HEK293 (cell line): ENCODE results near the gene MEIKIN.

Experiments used
- CTCF ChIA-PET: fragments of 350-600 bp; formaldehyde crosslinking; extraction: SDS; loops from one replicate; lab custom pipeline; 2021; ENCODE audit warnings: antibody characterized with exemption; lab: Yijun Ruan, JAX
- POLR2A ChIA-PET: fragments of 300-600 bp; formaldehyde crosslinking; extraction: SDS; loops from one replicate; lab custom pipeline; 2020; ENCODE audit warnings: antibody characterized with exemption, inconsistent platforms; lab: Yijun Ruan, JAX
- H3K27ac ChIP-seq: fragments of 200-500 bp; sonication (Bioruptor generic); 2 replicates; pipeline ENCODE4 v1.5.1; 2014; ENCODE audit warnings: low read depth, low read length, control low read depth, inconsistent platforms; ENCODE audit errors: extremely low read depth
- H3K36me3 ChIP-seq, 2 experiments: fragments of 200-500 bp in 1 of 2; sonication (Bioruptor generic) in 1 of 2; 1 replicate in 1 of 2; 2 replicates in 1 of 2; pipeline ENCODE4 v1.5.1; 2014 to 2017; ENCODE audit warnings: inconsistent platforms in 2 of 2, low read length in 2 of 2; ENCODE audit not compliant: control insufficient read depth in 2 of 2, insufficient read depth in 1 of 2
- H3K4me1 ChIP-seq: fragments of 200-500 bp; sonication (Bioruptor generic); 2 replicates; pipeline ENCODE4 v1.5.1; 2014; ENCODE audit warnings: mild to moderate bottlenecking, low read length, inconsistent platforms; ENCODE audit not compliant: control insufficient read depth, insufficient read depth
- H3K4me3 ChIP-seq: 2 replicates; pipeline ENCODE4 v1.5.1; 2011; ENCODE audit warnings: low read depth, mild to moderate bottlenecking, control low read depth, low read length, moderate library complexity
- H3K9me3 ChIP-seq: fragments of 200-500 bp; sonication (Bioruptor generic); 2 replicates; pipeline ENCODE4 v1.5.1; 2014; ENCODE audit warnings: low read depth, low read length, inconsistent platforms; ENCODE audit not compliant: control insufficient read depth, insufficient read depth
- BCL11A ChIP-seq: fragments of 450-650 bp; formaldehyde crosslinking; IDR thresholded peaks from 2 replicates; pipeline ENCODE4 v1.5.1; 2016; ENCODE audit warnings: low read depth, missing biosample characterization, missing genetic modification characterization
- BCL11B ChIP-seq: fragments of 450-650 bp; formaldehyde crosslinking; IDR thresholded peaks from 2 replicates; pipeline ENCODE4 v1.5.1; 2016; ENCODE audit warnings: low read depth, missing biosample characterization, missing genetic modification characterization
- HOXC10 ChIP-seq: sonication (generic); formaldehyde crosslinking; IDR thresholded peaks from 2 replicates; pipeline ENCODE4 v1.8.1; 2023; ENCODE audit warnings: mild to moderate bottlenecking, missing genetic modification reagents
- IKZF3 ChIP-seq: fragments of 450-650 bp; IDR thresholded peaks from 2 replicates; pipeline ENCODE4 v1.5.0; 2018; ENCODE audit warnings: missing biosample characterization, mild to moderate bottlenecking, missing genetic modification characterization, moderate library complexity
- OSR2 ChIP-seq: fragments of 450-650 bp; formaldehyde crosslinking; IDR thresholded peaks from 2 replicates; pipeline ENCODE4 v1.5.1; 2016; ENCODE audit warnings: missing biosample characterization, missing genetic modification characterization
- PRDM1 ChIP-seq: fragments of 450-650 bp; formaldehyde crosslinking; IDR thresholded peaks from 2 replicates; pipeline ENCODE4; 2016; ENCODE audit warnings: missing biosample characterization, missing genetic modification characterization
- SCRT1 ChIP-seq: fragments of 450-650 bp; formaldehyde crosslinking; IDR thresholded peaks from 2 replicates; pipeline ENCODE4 v1.5.1; 2016; ENCODE audit warnings: missing biosample characterization, missing genetic modification characterization, borderline replicate concordance
- SETDB1 ChIP-seq: IDR thresholded peaks from one replicate; pipeline ENCODE4 v1.6.1; 2017; ENCODE audit warnings: mild to moderate bottlenecking, low read length, moderate library complexity, mixed read lengths; ENCODE audit not compliant: insufficient read length
- WT1 ChIP-seq: fragments of 450-650 bp; formaldehyde crosslinking; IDR thresholded peaks from 2 replicates; pipeline ENCODE4 v1.5.1; 2016; ENCODE audit warnings: missing biosample characterization, missing genetic modification characterization
- ZBTB1 ChIP-seq: fragments of 450-650 bp; formaldehyde crosslinking; IDR thresholded peaks from 2 replicates; pipeline ENCODE4 v1.5.1; 2016; ENCODE audit warnings: missing biosample characterization, missing genetic modification characterization
- ZBTB8A ChIP-seq: fragments of 450-650 bp; formaldehyde crosslinking; IDR thresholded peaks from 2 replicates; pipeline ENCODE4 v1.5.1; 2016; ENCODE audit warnings: missing biosample characterization, missing genetic modification characterization
- ZEB2 ChIP-seq: fragments of 450-650 bp; formaldehyde crosslinking; IDR thresholded peaks from 2 replicates; pipeline ENCODE4 v1.5.1; 2016; ENCODE audit warnings: missing biosample characterization, missing genetic modification characterization
- ZNF112 ChIP-seq: fragments of 450-650 bp; formaldehyde crosslinking; IDR thresholded peaks from 2 replicates; pipeline ENCODE4 v1.5.0; 2017; ENCODE audit warnings: missing biosample characterization, missing genetic modification characterization
- ZNF157 ChIP-seq: fragments of 450-650 bp; formaldehyde crosslinking; IDR thresholded peaks from 2 replicates; pipeline ENCODE4 v1.5.1; 2016; ENCODE audit warnings: missing biosample characterization, missing genetic modification characterization
- ZNF239 ChIP-seq: fragments of 450-650 bp; formaldehyde crosslinking; IDR thresholded peaks from 2 replicates; pipeline ENCODE4 v1.5.1; 2016; ENCODE audit warnings: missing biosample characterization, missing genetic modification characterization
- ZNF600 ChIP-seq: fragments of 450-650 bp; formaldehyde crosslinking; IDR thresholded peaks from 2 replicates; pipeline ENCODE4 v1.5.1; 2016; ENCODE audit warnings: missing biosample characterization, missing genetic modification characterization
- ZNF785 ChIP-seq: fragments of 450-650 bp; formaldehyde crosslinking; IDR thresholded peaks from 2 replicates; pipeline ENCODE4 v1.5.1; 2016; ENCODE audit warnings: missing biosample characterization, missing genetic modification characterization
- ZSCAN23 ChIP-seq: fragments of 450-650 bp; formaldehyde crosslinking; IDR thresholded peaks from 2 replicates; pipeline ENCODE4 v1.5.1; 2016; ENCODE audit warnings: missing biosample characterization, missing genetic modification characterization
- ZXDB ChIP-seq: fragments of 450-650 bp; formaldehyde crosslinking; IDR thresholded peaks from 2 replicates; pipeline ENCODE4 v1.5.1; 2016; ENCODE audit warnings: missing biosample characterization, missing genetic modification characterization
- TF ChIP-seq, protein P1 (sequence below): fragments of 450-650 bp; formaldehyde crosslinking; conservative IDR thresholded peaks from 2 replicates; pipeline ENCODE4 v1.5.1; 2016; ENCODE audit warnings: low read depth, missing biosample characterization, missing genetic modification characterization
- TF ChIP-seq, protein P2 (sequence below): fragments of 450-650 bp; formaldehyde crosslinking; IDR thresholded peaks from 2 replicates; pipeline ENCODE4 v1.5.1; 2016; ENCODE audit warnings: missing biosample characterization, missing genetic modification characterization
- TF ChIP-seq, protein P3 (sequence below): fragments of 450-650 bp; formaldehyde crosslinking; IDR thresholded peaks from 2 replicates; pipeline ENCODE4 v1.5.1; 2016; ENCODE audit warnings: missing biosample characterization, missing genetic modification characterization, borderline replicate concordance
- TF ChIP-seq, protein P4 (sequence below): fragments of 450-650 bp; formaldehyde crosslinking; IDR thresholded peaks from 2 replicates; pipeline ENCODE4 v1.5.1; 2017; ENCODE audit warnings: missing biosample characterization, missing genetic modification characterization
- TF ChIP-seq, protein P5 (sequence below): fragments of 450-650 bp; formaldehyde crosslinking; IDR thresholded peaks from 2 replicates; pipeline ENCODE4 v1.5.1; 2016; ENCODE audit warnings: missing biosample characterization, missing genetic modification characterization

Gene MEIKIN

DNA sequence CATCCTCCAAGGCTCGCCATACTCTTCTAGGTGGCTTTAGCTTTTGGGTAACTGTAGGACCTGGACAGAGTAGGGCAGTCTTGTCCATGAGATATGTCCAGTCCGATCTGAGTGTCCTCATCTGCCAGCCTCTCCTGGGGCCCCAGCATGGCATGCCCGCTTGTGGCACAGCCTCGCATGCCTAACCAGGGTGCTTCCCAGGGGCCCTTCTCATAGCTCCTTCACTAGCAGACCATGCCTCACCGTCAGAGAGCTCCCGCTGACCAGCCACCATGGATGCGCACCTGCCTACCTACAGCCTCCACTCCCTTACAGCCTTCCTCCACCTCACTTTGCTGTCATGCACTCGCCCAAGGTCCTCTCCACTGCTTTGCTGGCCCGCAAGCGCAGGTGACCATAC lies 88.1 kb downstream of the MEIKIN start (continued):
- TF ChIP-seq, protein P1, sequence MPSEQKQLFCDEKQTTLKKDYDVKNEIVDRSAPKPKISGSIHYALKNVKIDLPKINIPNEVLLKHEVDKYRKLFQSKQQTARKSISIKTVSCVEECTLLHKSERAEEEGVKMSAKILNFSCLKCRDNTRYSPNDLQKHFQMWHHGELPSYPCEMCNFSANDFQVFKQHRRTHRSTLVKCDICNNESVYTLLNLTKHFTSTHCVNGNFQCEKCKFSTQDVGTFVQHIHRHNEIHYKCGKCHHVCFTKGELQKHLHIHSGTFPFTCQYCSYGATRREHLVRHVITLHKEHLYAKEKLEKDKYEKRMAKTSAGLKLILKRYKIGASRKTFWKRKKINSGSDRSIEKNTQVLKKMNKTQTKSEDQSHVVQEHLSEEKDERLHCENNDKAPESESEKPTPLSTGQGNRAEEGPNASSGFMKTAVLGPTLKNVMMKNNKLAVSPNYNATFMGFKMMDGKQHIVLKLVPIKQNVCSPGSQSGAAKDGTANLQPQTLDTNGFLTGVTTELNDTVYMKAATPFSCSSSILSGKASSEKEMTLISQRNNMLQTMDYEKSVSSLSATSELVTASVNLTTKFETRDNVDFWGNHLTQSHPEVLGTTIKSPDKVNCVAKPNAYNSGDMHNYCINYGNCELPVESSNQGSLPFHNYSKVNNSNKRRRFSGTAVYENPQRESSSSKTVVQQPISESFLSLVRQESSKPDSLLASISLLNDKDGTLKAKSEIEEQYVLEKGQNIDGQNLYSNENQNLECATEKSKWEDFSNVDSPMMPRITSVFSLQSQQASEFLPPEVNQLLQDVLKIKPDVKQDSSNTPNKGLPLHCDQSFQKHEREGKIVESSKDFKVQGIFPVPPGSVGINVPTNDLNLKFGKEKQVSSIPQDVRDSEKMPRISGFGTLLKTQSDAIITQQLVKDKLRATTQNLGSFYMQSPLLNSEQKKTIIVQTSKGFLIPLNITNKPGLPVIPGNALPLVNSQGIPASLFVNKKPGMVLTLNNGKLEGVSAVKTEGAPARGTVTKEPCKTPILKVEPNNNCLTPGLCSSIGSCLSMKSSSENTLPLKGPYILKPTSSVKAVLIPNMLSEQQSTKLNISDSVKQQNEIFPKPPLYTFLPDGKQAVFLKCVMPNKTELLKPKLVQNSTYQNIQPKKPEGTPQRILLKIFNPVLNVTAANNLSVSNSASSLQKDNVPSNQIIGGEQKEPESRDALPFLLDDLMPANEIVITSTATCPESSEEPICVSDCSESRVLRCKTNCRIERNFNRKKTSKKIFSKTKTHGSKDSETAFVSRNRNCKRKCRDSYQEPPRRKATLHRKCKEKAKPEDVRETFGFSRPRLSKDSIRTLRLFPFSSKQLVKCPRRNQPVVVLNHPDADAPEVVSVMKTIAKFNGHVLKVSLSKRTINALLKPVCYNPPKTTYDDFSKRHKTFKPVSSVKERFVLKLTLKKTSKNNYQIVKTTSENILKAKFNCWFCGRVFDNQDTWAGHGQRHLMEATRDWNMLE (tag by site-specific recombination): no peak
- TF ChIP-seq, protein P2, sequence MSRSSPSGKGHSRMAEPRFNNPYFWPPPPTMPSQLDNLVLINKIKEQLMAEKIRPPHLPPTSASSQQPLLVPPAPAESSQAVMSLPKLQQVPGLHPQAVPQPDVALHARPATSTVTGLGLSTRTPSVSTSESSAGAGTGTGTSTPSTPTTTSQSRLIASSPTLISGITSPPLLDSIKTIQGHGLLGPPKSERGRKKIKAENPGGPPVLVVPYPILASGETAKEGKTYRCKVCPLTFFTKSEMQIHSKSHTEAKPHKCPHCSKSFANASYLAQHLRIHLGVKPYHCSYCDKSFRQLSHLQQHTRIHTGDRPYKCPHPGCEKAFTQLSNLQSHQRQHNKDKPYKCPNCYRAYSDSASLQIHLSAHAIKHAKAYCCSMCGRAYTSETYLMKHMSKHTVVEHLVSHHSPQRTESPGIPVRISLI: no peak
- TF ChIP-seq BCL11B (tag by site-specific recombination): no peak

DNA sequence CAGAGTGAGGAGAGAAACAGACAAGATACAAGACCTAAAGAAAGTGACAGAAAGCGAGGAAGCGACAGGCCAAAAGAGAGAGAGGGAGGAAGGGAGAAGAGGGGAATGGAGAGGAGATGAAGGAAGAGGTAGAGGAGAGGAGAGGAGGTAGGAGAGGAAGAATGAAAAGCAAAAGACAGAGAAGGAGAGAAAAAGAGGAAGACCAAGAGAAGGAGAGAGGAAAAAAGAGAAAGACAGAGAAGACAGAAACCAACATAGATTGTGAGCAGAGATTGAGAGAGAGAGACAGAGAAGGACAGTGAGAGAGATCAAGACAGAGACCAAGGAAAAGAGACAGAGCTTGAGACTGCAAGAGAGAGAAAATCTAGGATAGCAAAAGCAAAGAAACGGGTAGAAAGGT lies 90.0 kb downstream of the MEIKIN start:
- ChIA-PET CTCF (interaction anchor here (0.8 to 1.1 kb wide), 3 partner anchors 84 to 266 kb away, joined by 3 to 4 read pairs (median 4); no protein-coding TSS in a partner anchor), POLR2A (no interaction called here)
- H3K36me3 ChIP-seq: no peaks in the 10 kb centered on the region
- no peak overlapping the region for H3K27ac ChIP-seq
- no peak overlapping the region for H3K4me3 ChIP-seq
- H3K4me1 ChIP-seq: no peaks in the 10 kb centered on the region
- no peaks in the 10 kb centered on the region for H3K9me3 ChIP-seq
- peak; percentile 94 for TF ChIP-seq PRDM1
- TF ChIP-seq ZEB2 (tag by site-specific recombination): no peak
- no peak for TF ChIP-seq ZNF785 (tag by site-specific recombination)
- TF ChIP-seq, all 188 proteins: peak for 1

DNA sequence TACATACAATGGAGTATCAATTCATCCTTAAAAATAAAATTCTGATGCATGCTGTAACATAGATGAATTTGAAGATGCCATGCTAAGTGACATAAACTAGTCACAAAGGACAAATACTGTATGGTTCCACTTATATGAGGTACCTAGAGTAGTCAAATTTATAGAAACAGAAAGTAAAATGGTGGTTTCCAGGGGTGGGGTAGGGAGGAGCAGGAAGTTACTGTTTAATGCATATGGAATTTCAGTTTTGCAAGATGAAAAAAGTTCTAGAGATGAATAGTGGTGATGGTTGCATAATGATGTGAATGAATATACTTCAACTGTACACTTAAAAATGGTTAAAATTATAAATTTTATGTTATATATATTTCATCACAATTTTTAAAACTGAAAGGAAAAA lies 91.3 kb downstream of the MEIKIN start:
- Histone ChIP-seq H3K4me3 (no peak overlapping the region), H3K4me1 (no peaks in the 10 kb centered on the region), H3K9me3 (no peaks in the 10 kb centered on the region), H3K36me3 (no peaks in the 10 kb centered on the region), H3K27ac (no peak overlapping the region)
- CTCF ChIA-PET: no interaction called here
- POLR2A ChIA-PET: no interaction called here
- no peak for TF ChIP-seq ZNF157 (tag by site-specific recombination)
- TF ChIP-seq, protein P3, sequence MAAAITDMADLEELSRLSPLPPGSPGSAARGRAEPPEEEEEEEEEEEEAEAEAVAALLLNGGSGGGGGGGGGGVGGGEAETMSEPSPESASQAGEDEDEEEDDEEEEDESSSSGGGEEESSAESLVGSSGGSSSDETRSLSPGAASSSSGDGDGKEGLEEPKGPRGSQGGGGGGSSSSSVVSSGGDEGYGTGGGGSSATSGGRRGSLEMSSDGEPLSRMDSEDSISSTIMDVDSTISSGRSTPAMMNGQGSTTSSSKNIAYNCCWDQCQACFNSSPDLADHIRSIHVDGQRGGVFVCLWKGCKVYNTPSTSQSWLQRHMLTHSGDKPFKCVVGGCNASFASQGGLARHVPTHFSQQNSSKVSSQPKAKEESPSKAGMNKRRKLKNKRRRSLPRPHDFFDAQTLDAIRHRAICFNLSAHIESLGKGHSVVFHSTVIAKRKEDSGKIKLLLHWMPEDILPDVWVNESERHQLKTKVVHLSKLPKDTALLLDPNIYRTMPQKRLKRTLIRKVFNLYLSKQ (tag by site-specific recombination): no peak
- TF ChIP-seq SETDB1: no peak
- no peak for TF ChIP-seq ZBTB8A (tag by site-specific recombination)
- TF ChIP-seq HOXC10 (CRISPR knock-in tag): no peak
- TF ChIP-seq OSR2: no peak
- no peak for TF ChIP-seq IKZF3
- no peak for TF ChIP-seq ZNF600 (tag by site-specific recombination)
- TF ChIP-seq ZNF112 (tag by site-specific recombination): no peak
- TF ChIP-seq ZSCAN23 (tag by site-specific recombination): no peak
- no peak for TF ChIP-seq ZNF239
- no peak for TF ChIP-seq WT1 (tag by site-specific recombination)
- TF ChIP-seq, protein P4, sequence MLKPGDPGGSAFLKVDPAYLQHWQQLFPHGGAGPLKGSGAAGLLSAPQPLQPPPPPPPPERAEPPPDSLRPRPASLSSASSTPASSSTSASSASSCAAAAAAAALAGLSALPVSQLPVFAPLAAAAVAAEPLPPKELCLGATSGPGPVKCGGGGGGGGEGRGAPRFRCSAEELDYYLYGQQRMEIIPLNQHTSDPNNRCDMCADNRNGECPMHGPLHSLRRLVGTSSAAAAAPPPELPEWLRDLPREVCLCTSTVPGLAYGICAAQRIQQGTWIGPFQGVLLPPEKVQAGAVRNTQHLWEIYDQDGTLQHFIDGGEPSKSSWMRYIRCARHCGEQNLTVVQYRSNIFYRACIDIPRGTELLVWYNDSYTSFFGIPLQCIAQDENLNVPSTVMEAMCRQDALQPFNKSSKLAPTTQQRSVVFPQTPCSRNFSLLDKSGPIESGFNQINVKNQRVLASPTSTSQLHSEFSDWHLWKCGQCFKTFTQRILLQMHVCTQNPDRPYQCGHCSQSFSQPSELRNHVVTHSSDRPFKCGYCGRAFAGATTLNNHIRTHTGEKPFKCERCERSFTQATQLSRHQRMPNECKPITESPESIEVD (tag by site-specific recombination): no peak
- TF ChIP-seq, protein P5, sequence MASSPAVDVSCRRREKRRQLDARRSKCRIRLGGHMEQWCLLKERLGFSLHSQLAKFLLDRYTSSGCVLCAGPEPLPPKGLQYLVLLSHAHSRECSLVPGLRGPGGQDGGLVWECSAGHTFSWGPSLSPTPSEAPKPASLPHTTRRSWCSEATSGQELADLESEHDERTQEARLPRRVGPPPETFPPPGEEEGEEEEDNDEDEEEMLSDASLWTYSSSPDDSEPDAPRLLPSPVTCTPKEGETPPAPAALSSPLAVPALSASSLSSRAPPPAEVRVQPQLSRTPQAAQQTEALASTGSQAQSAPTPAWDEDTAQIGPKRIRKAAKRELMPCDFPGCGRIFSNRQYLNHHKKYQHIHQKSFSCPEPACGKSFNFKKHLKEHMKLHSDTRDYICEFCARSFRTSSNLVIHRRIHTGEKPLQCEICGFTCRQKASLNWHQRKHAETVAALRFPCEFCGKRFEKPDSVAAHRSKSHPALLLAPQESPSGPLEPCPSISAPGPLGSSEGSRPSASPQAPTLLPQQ (tag by site-specific recombination): no peak
- no peak for TF ChIP-seq ZXDB (tag by site-specific recombination)
- no peak for TF ChIP-seq ZBTB1 (tag by site-specific recombination)
- TF ChIP-seq SCRT1 (tag by site-specific recombination): no peak
- no peak for TF ChIP-seq BCL11A (tag by site-specific recombination)
- TF ChIP-seq BCL11B (tag by site-specific recombination): no peak
